ENCODE data around the gene MYO3A. TPM values are rescaled to one million over a fixed set of nuclear protein-coding genes. Genes with fewer than 3 reads are reported as not detected.

The MYO3A gene
- total and polyA plus RNA-seq, 2 experiments from 2014 or later, result 3.0 to 10.7 TPM

GRCh38 chr10:26205223-26205622, 271.2 kb downstream of the MYO3A start (continued):
- TF ChIP-seq, protein P1, sequence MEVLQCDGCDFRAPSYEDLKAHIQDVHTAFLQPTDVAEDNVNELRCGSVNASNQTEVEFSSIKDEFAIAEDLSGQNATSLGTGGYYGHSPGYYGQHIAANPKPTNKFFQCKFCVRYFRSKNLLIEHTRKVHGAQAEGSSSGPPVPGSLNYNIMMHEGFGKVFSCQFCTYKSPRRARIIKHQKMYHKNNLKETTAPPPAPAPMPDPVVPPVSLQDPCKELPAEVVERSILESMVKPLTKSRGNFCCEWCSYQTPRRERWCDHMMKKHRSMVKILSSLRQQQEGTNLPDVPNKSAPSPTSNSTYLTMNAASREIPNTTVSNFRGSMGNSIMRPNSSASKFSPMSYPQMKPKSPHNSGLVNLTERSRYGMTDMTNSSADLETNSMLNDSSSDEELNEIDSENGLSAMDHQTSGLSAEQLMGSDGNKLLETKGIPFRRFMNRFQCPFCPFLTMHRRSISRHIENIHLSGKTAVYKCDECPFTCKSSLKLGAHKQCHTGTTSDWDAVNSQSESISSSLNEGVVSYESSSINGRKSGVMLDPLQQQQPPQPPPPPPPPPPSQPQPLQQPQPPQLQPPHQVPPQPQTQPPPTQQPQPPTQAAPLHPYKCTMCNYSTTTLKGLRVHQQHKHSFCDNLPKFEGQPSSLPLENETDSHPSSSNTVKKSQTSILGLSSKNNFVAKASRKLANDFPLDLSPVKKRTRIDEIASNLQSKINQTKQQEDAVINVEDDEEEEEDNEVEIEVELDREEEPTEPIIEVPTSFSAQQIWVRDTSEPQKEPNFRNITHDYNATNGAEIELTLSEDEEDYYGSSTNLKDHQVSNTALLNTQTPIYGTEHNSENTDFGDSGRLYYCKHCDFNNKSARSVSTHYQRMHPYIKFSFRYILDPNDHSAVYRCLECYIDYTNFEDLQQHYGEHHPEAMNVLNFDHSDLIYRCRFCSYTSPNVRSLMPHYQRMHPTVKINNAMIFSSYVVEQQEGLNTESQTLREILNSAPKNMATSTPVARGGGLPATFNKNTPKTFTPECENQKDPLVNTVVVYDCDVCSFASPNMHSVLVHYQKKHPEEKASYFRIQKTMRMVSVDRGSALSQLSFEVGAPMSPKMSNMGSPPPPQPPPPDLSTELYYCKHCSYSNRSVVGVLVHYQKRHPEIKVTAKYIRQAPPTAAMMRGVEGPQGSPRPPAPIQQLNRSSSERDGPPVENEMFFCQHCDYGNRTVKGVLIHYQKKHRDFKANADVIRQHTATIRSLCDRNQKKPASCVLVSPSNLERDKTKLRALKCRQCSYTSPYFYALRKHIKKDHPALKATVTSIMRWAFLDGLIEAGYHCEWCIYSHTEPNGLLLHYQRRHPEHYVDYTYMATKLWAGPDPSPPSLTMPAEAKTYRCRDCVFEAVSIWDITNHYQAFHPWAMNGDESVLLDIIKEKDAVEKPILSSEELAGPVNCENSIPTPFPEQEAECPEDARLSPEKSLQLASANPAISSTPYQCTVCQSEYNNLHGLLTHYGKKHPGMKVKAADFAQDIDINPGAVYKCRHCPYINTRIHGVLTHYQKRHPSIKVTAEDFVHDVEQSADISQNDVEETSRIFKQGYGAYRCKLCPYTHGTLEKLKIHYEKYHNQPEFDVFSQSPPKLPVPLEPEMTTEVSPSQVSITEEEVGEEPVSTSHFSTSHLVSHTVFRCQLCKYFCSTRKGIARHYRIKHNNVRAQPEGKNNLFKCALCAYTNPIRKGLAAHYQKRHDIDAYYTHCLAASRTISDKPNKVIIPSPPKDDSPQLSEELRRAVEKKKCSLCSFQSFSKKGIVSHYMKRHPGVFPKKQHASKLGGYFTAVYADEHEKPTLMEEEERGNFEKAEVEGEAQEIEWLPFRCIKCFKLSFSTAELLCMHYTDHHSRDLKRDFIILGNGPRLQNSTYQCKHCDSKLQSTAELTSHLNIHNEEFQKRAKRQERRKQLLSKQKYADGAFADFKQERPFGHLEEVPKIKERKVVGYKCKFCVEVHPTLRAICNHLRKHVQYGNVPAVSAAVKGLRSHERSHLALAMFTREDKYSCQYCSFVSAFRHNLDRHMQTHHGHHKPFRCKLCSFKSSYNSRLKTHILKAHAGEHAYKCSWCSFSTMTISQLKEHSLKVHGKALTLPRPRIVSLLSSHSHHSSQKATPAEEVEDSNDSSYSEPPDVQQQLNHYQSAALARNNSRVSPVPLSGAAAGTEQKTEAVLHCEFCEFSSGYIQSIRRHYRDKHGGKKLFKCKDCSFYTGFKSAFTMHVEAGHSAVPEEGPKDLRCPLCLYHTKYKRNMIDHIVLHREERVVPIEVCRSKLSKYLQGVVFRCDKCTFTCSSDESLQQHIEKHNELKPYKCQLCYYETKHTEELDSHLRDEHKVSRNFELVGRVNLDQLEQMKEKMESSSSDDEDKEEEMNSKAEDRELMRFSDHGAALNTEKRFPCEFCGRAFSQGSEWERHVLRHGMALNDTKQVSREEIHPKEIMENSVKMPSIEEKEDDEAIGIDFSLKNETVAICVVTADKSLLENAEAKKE (CRISPR knock-in tag; IDR thresholded peaks at IDR 0.05), result no peak

- peak overlapping the region; percentile 61 for H3K4me3 Mint-ChIP-seq
- H3K27ac ChIP-seq (ENCODE audit: low read depth), result no peak overlapping the region
- peaks cover 38% of the 10 kb centered on the region for H3K4me1 ChIP-seq (ENCODE audit: insufficient read depth)
- H3K4me1 Mint-ChIP-seq, result peaks cover 32% of the 10 kb centered on the region
- DNase-seq (ENCODE audit: low spot score) (peak; percentile 72), ATAC-seq (peak; percentile 6)
- H3K79me2 ChIP-seq (replicated peaks; ENCODE audit: insufficient read depth), result no peaks in the 10 kb centered on the region
- no peaks in the 10 kb centered on the region; the same call in none of the 3 replicates for H3K9me3 Mint-ChIP-seq
- peak overlapping the region; percentile 91 for H3K4me2 ChIP-seq
- no peaks in the 10 kb centered on the region for H3K36me3 ChIP-seq (ENCODE audit: insufficient read depth)
- H3F3A ChIP-seq (replicated peaks; ENCODE audit: low read depth), result peaks cover 12% of the 10 kb centered on the region; the same call in 1 of the 2 replicates
- H3K27ac Mint-ChIP-seq, result no peak overlapping the region
- peaks cover 83% of the 10 kb centered on the region for H3K27me3 ChIP-seq (ENCODE audit: insufficient read depth)
- H3K27me3 Mint-ChIP-seq (ENCODE audit: insufficient read depth, low read depth, poor library complexity), result peaks cover 27% of the 10 kb centered on the region
- H2AFZ ChIP-seq, result peak overlapping the region; percentile 60; the same call in 1 of the 2 replicates
- no peaks in the 10 kb centered on the region for H3K9me2 ChIP-seq (ENCODE audit: insufficient read depth)
- H4K20me1 ChIP-seq (replicated peaks; ENCODE audit: insufficient read depth), result no peaks in the 10 kb centered on the region
- H3K36me3 Mint-ChIP-seq (ENCODE audit: low read depth), result no peaks in the 10 kb centered on the region; the same call in 2 of the 3 replicates
- H3K4me3 ChIP-seq, result peak overlapping the region; percentile 53
- TF ChIP-seq CTCF (conservative IDR thresholded peaks at IDR 0.05; ENCODE audit: low read depth in 2 of 2) (no peak), EZH2phosphoT487 (IDR thresholded peaks at IDR 0.05; ENCODE audit: unreplicated experiment) (peak; percentile 68), ETS1 (IDR thresholded peaks at IDR 0.05) (no peak), REST (IDR thresholded peaks at IDR 0.05; ENCODE audit: unreplicated experiment) (no peak), EZH2 (IDR thresholded peaks at IDR 0.05; ENCODE audit: low read depth, unreplicated experiment) (peak; percentile 88)
These were observed 277.9 kb downstream of the MYO3A start for GRCh38 chr10:26211781-26212444.
